ENCODE measurements around the gene LMX1B.
A peak's percentile ranks its signal among the peaks of the same experiment; 100 is the strongest.

The LMX1B gene

GRCh38 chr9:126700903-126701812 is 87.4 kb downstream of the LMX1B start:
- no peak overlapping the region for H3K4me3 ChIP-seq (ENCODE audit: low read length)
- TF ChIP-seq CTCF (conservative IDR thresholded peaks at IDR 0.05; ENCODE audit: low read depth, low read length), result no peak
- DNase-seq (ENCODE audit: low read depth), result no peak

- TF ChIP-seq CTCF (conservative IDR thresholded peaks at IDR 0.05; ENCODE audit: low read depth, low read length), result no peak
- DNase-seq (ENCODE audit: low read depth), result no peak
- H3K4me3 ChIP-seq (ENCODE audit: low read length), result no peak overlapping the region
Measured at GRCh38 chr9:126701813-126702140, 88.0 kb downstream of the LMX1B start.

- peak; percentile 78 for TF ChIP-seq CTCF (conservative IDR thresholded peaks at IDR 0.05; ENCODE audit: low read depth, low read length)
- H3K4me3 ChIP-seq (ENCODE audit: low read length), result no peak overlapping the region
- no peak for DNase-seq (ENCODE audit: low read depth)
Measured at GRCh38 chr9:126702151-126703001, 88.6 kb downstream of the LMX1B start.

GRCh38 chr9:126703002-126703865 is 89.5 kb downstream of the LMX1B start:
- no peak for TF ChIP-seq CTCF (conservative IDR thresholded peaks at IDR 0.05; ENCODE audit: low read depth, low read length)
- H3K4me3 ChIP-seq (ENCODE audit: low read length), result no peak overlapping the region
- DNase-seq (ENCODE audit: low read depth), result peak; percentile 79

- no peak for DNase-seq (ENCODE audit: low read depth)
- no peak for TF ChIP-seq CTCF (conservative IDR thresholded peaks at IDR 0.05; ENCODE audit: low read depth, low read length)
Measured at GRCh38 chr9:126703866-126704156, 90.1 kb downstream of the LMX1B start.

GRCh38 chr9:126704157-126704891 is 90.6 kb downstream of the LMX1B start:
- DNase-seq (ENCODE audit: low read depth), result peak; percentile 52
- no peak for TF ChIP-seq CTCF (conservative IDR thresholded peaks at IDR 0.05; ENCODE audit: low read depth, low read length)
- H3K4me3 ChIP-seq (ENCODE audit: low read length), result no peak overlapping the region

More at GRCh38 chr9:126703866-126704156, 90.1 kb downstream of the LMX1B start:
- H3K4me3 ChIP-seq (ENCODE audit: low read length), result no peak overlapping the region

Data from retinal pigment epithelial cell (primary cell).